HL-60 (cell line): ENCODE data around the gene MS4A18.
"Not testable (repeated sequence)": the region's sequence is repeated elsewhere in the genome, so short reads cannot be mapped to it uniquely, and the experiment has no call there.

ENCODE experiments used
- CTCF ChIP-seq: IDR thresholded peaks from one replicate; pipeline ENCODE4 v1.5.1; 2011; ENCODE audit warnings: low read length, control low read depth, inconsistent platforms; ENCODE audit not compliant: insufficient read depth
- TF ChIP-seq, protein P1 (sequence below): IDR thresholded peaks from 2 replicates; pipeline ENCODE4 v1.6.1; 2012; ENCODE audit warnings: low read depth; ENCODE audit not compliant: insufficient replicate concordance

DNA sequence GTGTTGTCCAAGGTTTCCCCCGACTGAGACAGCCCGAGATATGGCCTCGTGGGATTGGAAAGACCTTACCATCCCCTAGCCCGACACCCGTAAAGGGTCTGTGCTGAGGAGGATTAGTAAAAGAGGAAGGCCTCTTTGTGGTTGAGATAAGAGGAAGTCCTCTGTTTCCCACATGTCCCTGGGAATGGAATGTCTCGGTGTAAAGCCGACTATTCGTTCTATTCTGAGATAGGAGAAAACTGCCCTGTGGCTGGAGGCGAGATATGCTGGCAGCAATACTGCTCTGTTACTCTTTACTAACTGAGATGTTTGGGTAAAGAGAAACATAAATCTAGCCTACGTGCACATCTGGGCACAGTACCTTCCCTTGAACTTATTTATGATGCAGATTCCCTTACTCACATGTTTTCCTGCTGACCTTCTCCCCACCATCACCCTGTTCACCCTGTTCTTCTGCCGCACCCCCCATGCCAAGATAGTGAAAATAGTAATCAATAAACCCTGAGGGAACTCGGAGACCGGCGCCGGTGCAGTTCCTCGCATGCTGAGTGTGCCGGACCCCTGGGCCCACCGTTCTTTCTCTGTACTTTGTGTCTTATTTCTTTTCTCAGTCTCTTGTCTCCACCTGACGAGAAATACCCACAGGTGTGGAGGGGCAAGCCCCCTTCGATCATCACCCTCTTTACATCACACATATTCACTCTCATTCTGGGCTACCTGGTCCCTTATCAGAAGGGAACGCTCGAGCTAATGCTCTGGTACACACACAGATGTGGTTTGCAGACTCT is 35.1 kb downstream of the MS4A18 start:
- TF ChIP-seq CTCF = not testable (repeated sequence)
- TF ChIP-seq, protein P1, sequence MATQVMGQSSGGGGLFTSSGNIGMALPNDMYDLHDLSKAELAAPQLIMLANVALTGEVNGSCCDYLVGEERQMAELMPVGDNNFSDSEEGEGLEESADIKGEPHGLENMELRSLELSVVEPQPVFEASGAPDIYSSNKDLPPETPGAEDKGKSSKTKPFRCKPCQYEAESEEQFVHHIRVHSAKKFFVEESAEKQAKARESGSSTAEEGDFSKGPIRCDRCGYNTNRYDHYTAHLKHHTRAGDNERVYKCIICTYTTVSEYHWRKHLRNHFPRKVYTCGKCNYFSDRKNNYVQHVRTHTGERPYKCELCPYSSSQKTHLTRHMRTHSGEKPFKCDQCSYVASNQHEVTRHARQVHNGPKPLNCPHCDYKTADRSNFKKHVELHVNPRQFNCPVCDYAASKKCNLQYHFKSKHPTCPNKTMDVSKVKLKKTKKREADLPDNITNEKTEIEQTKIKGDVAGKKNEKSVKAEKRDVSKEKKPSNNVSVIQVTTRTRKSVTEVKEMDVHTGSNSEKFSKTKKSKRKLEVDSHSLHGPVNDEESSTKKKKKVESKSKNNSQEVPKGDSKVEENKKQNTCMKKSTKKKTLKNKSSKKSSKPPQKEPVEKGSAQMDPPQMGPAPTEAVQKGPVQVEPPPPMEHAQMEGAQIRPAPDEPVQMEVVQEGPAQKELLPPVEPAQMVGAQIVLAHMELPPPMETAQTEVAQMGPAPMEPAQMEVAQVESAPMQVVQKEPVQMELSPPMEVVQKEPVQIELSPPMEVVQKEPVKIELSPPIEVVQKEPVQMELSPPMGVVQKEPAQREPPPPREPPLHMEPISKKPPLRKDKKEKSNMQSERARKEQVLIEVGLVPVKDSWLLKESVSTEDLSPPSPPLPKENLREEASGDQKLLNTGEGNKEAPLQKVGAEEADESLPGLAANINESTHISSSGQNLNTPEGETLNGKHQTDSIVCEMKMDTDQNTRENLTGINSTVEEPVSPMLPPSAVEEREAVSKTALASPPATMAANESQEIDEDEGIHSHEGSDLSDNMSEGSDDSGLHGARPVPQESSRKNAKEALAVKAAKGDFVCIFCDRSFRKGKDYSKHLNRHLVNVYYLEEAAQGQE = not testable (repeated sequence)
